HT1080 (cell line): ENCODE measurements around the gene MAGEB3. TPM values are rescaled to one million over a fixed set of nuclear protein-coding genes. Genes with fewer than 3 reads are reported as not detected.
A peak's percentile ranks its signal among the peaks of the same experiment; 100 is the strongest.

Experiments
- DNase-seq: peaks from one replicate; pipeline ENCODE4 v3.0.0-alpha.2; 2015; ENCODE audit warnings: low read depth
- total RNA-seq: library from RNA; depleted of rRNA; stranded (reverse); fragments of >200 nt; shearing (Covaris generic); gene quantifications from 2 replicates; pipeline ENCODE4 v1.2.3, GENCODE V29; 2014; rRNA removed

Gene MAGEB3
- total RNA-seq, 1 experiment from 2014 or later, result not detected

DNA sequence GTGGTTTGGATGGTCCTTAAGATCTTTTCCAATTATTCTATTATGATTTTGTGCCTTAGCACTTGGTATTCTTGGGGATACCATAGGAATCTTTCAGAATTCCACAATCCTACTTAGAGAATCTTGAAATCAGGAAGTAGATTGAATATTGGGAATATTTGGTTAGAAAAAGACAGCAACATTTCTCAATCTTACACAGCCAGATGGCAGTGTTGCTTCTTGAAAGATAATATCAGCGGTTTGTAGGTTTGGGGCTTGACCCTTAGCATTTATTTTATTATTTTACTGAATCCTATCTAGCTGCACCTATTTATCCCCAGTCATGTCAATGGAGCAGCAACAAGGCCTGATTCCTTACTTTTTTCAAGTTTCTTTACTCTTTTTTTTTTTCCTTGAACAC lies 45.0 kb downstream of the MAGEB3 start:
- peak; percentile 7 for DNase-seq

DNA sequence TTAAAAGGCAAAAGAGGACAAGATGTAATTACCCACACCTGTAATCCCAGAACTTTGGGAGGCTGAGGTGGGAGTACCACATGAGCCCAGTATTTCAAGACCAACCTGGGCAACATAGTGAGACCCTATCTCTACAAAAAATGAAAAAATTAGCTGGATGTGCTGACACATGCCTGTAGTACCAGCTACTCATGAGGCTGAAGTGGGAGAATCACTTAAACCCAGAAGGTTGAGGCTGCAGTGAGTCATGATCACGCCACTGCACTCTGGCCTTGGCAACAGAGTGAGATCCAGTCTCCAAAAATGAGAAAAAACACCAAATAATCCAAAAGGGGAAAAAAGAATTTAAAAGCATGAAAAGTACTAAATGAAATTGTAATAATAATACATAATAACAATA lies 47.9 kb downstream of the MAGEB3 start:
- peak; percentile 57 for DNase-seq

GRCh38 chrX:30280428-30280827 lies 50.0 kb downstream of the MAGEB3 start:
- DNase-seq, result no peak

DNA sequence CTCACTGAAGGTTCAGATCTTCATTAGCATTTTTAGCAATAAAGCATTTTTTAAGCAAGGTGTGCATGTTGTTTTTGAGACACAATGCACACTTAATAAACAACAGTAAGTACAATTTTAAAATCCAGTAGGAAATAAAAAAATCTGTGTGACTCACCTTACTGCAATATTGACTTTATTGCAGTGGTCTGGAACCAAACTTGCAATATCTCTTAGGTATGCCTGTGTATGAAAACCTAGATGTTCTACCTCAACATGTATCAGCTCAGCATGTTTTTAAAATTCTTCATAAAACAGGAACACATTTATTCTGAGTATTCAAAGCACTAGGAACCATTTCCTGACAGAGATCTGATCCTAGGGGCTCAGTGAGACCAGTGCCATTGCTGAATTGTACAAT lies 52.1 kb downstream of the MAGEB3 start:
- DNase-seq, result no peak

- DNase-seq, result peak; percentile 93
Measured at GRCh38 chrX:30283456-30284200, 53.2 kb downstream of the MAGEB3 start.

Other genes with a start within 250 kb of the MAGEB3 start
- gene MAGEB2, start 15.1 kb upstream of the MAGEB3 start, total RNA-seq, result 122 and 158 TPM in 2 replicates
- gene MAGEB4, start 11.3 kb downstream of the MAGEB3 start, total RNA-seq, result not detected in 2 replicates
- not detected in 2 replicates for gene MAGEB1, start 16.5 kb downstream of the MAGEB3 start, total RNA-seq
- gene NR0B1, start 78.7 kb downstream of the MAGEB3 start, total RNA-seq, result not detected in 2 replicates